BJ (cell line): Measurements from ENCODE around the gene DAB1. TPM values are rescaled to one million over a fixed set of nuclear protein-coding genes. Genes with fewer than 3 reads are reported as not detected.

Experiments
- CTCF ChIA-PET: fragments of 350-600 bp; formaldehyde crosslinking; extraction: SDS; loops from one replicate; lab custom pipeline; 2021; ENCODE audit warnings: antibody characterized with exemption, inconsistent platforms; lab: Yijun Ruan, JAX
- POLR2A ChIA-PET: fragments of 300-600 bp; sonication (Branson Sonifier 250); formaldehyde crosslinking; extraction: SDS; loops from one replicate; lab custom pipeline; 2021; ENCODE audit warnings: antibody characterized with exemption; lab: Charles Lee
- DNase-seq: peaks from one replicate; pipeline ENCODE4 v3.0.0-alpha.2; 2011; ENCODE audit warnings: low read depth
- H3K27me3 ChIP-seq: 2 replicates; pipeline ENCODE4 v1.6.0; 2011; ENCODE audit warnings: low read length; ENCODE audit not compliant: control insufficient read depth, insufficient read depth
- H3K36me3 ChIP-seq: 2 replicates; pipeline ENCODE4 v1.5.1; 2011; ENCODE audit warnings: low read length; ENCODE audit not compliant: control insufficient read depth, insufficient read depth
- H3K4me3 ChIP-seq: 2 replicates; pipeline ENCODE4 v1.5.1; 2011; ENCODE audit warnings: low read depth, mild to moderate bottlenecking, control low read depth, low read length
- CTCF ChIP-seq: IDR thresholded peaks from 2 replicates; pipeline ENCODE4 v1.5.1; 2011; ENCODE audit warnings: low read depth, mild to moderate bottlenecking, control low read depth, inconsistent platforms, low read length, moderate library complexity; ENCODE audit not compliant: insufficient read depth
- polyA plus RNA-seq: library from polyadenylated mRNA; depleted of rRNA; stranded (reverse); fragments of >200 nt; gene quantifications from 2 replicates; pipeline ENCODE4 v1.2.3, GENCODE V29; 2011

Gene DAB1
- polyA plus RNA-seq, 1 experiment = 0.91 TPM

DNA sequence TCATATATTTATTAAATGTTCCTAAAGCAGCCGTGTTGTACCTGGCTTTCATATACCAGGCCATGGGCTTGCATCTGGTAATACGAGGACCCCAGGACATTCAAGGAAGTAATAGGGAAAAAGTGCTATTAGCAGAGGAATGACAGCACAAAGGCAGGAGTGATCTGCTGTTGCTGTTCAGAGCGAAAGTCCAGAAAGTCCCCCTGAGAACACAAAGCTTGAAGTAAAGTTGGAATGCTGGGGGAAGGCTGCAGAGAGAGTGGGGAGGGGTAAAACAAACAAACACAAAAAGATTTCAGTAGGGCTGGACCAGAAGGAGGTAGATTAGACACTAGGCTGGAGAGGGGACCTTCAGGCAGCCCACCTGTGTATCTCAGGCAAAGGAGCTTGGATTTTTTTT, 363.4 kb downstream of the DAB1 start:
- Histone ChIP-seq H3K36me3 (no peaks in the 10 kb centered on the region), H3K4me3 (no peak overlapping the region), H3K27me3 (no peaks in the 10 kb centered on the region)
- TF ChIP-seq CTCF = no peak
- ChIA-PET POLR2A (no interaction called here), CTCF (interaction anchor here (0.6 to 1.4 kb wide), 3 partner anchors 13 to 229 kb away, joined by 3 to 4 read pairs (median 3); no protein-coding TSS in a partner anchor)
- DNase-seq = no peak

GRCh38 chr1:57058652-57059501, 365.0 kb downstream of the DAB1 start:
- Histone ChIP-seq H3K4me3 (no peak overlapping the region), H3K27me3 (no peaks in the 10 kb centered on the region), H3K36me3 (no peaks in the 10 kb centered on the region)
- no peak for DNase-seq
- ChIA-PET CTCF (interaction anchor here (1.4 kb wide), 1 partner anchor 11 kb away, joined by 3 read pairs; no protein-coding TSS in a partner anchor), POLR2A (no interaction called here)
- TF ChIP-seq CTCF = no peak

- Histone ChIP-seq H3K27me3 (no peaks in the 10 kb centered on the region), H3K4me3 (no peak overlapping the region), H3K36me3 (no peaks in the 10 kb centered on the region)
- TF ChIP-seq CTCF = no peak
- POLR2A ChIA-PET = no interaction called here
- DNase-seq = no peak
- CTCF ChIA-PET = no interaction called here
These were observed 375.0 kb downstream of the DAB1 start for GRCh38 chr1:57048856-57049255.

DNA sequence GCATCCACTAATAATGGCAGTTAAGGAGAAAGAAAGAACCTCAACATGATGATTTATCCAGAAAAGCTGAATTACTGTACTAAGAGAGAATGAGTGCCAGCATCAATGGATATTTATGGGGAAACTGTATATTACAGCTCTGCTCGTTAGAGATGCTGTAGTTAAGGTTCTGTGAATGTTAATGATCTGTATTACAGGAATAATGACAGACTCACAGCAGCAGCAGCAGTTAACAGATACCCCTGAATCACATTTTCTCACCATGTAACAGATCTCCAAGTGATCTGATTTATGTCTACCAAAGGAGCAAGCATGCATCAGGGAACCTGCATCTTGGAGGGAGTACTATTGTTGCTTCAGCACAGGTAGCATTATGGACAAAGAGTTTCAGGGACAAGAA, 377.4 kb downstream of the DAB1 start:
- ChIA-PET POLR2A (no interaction called here), CTCF (no interaction called here)
- H3K36me3 ChIP-seq = no peaks in the 10 kb centered on the region
- H3K27me3 ChIP-seq = no peaks in the 10 kb centered on the region
- DNase-seq = no peak
- no peak for TF ChIP-seq CTCF
- no peak overlapping the region for H3K4me3 ChIP-seq

GRCh38 chr1:57041901-57042300, 382.0 kb downstream of the DAB1 start:
- DNase-seq = no peak
- H3K36me3 ChIP-seq = no peaks in the 10 kb centered on the region
- CTCF ChIA-PET = no interaction called here
- TF ChIP-seq CTCF = no peak
- H3K4me3 ChIP-seq = no peak overlapping the region
- POLR2A ChIA-PET = no interaction called here
- no peaks in the 10 kb centered on the region for H3K27me3 ChIP-seq
